IMR-90 (cell line): Measurements from ENCODE around the gene MAVS. TPM values are rescaled to one million over a fixed set of nuclear protein-coding genes. Genes with fewer than 3 reads are reported as not detected.

Experiments
- ATAC-seq: fragments of 200-7000 bp; cut with Tn5 transposase; 2 replicates; pipeline ENCODE4 v1.9.1; 2020; ENCODE audit warnings: low read depth, mild to moderate bottlenecking, moderate library complexity
- BruUV-seq: library from RNA; stranded (reverse); fragments of 400-500 nt; replicated peaks from 2 replicates; lab custom pipeline; 2021; lab: Mats Ljungman, UMichigan
- CTCF ChIA-PET: fragments of 300-600 bp; formaldehyde crosslinking; extraction: SDS; loops from one replicate; lab custom pipeline; 2021; ENCODE audit warnings: antibody characterized with exemption; lab: Yijun Ruan, JAX
- POLR2A ChIA-PET: fragments of 300-600 bp; sonication (Branson Sonifier 250); formaldehyde crosslinking; loops from one replicate; lab custom pipeline; 2022; ENCODE audit warnings: antibody characterized with exemption; ENCODE audit not compliant: unreplicated experiment; lab: Charles Lee
- DNase-seq: peaks from one replicate; pipeline ENCODE4 v3.0.0; 2013
- H2AFZ ChIP-seq: replicated peaks from 2 replicates; pipeline ENCODE3; 2013; ENCODE audit warnings: low read length, mild to moderate bottlenecking; ENCODE audit not compliant: poor library complexity
- H2AK5ac ChIP-seq: 2 replicates; pipeline ENCODE4 v1.6.1; 2013; ENCODE audit warnings: low read depth, low read length, inconsistent platforms
- H2AK9ac ChIP-seq: replicated peaks from 2 replicates; pipeline ENCODE3; 2013; ENCODE audit warnings: mild to moderate bottlenecking, low read depth, low read length, moderate library complexity; ENCODE audit not compliant: poor library complexity
- H2BK120ac ChIP-seq: 2 replicates; pipeline ENCODE4 v1.6.1; 2013; ENCODE audit warnings: low read depth, low read length, inconsistent platforms
- H2BK15ac ChIP-seq: 3 replicates; pipeline ENCODE4 v1.6.1; 2013; ENCODE audit warnings: low read depth, low read length, inconsistent platforms
- H2BK20ac ChIP-seq: 2 replicates; pipeline ENCODE4 v1.6.1; 2013; ENCODE audit warnings: low read depth, mild to moderate bottlenecking, inconsistent platforms, low read length, moderate library complexity
- H2BK5ac ChIP-seq: 2 replicates; pipeline ENCODE4 v1.6.1; 2013; ENCODE audit warnings: mild to moderate bottlenecking, low read depth, low read length, inconsistent platforms; ENCODE audit not compliant: poor library complexity, severe bottlenecking
- H3K14ac ChIP-seq: replicated peaks from 2 replicates; pipeline ENCODE4 v1.6.1; 2013; ENCODE audit warnings: low read depth, low read length, inconsistent platforms
- H3K18ac ChIP-seq: 2 replicates; pipeline ENCODE4 v1.6.1; 2013; ENCODE audit warnings: low read depth, low read length, control low read depth
- H3K23ac ChIP-seq: 2 replicates; pipeline ENCODE4 v1.6.1; 2013; ENCODE audit warnings: low read depth, low read length, inconsistent platforms
- H3K27ac ChIP-seq: 2 replicates; pipeline ENCODE4 v1.5.1; 2013; ENCODE audit warnings: mild to moderate bottlenecking, control low read depth, low read length; ENCODE audit not compliant: insufficient read depth
- H3K27me3 ChIP-seq: 2 replicates; pipeline ENCODE4 v1.6.1; 2013; ENCODE audit warnings: low read length; ENCODE audit not compliant: control insufficient read depth, insufficient read depth
- H3K36me3 ChIP-seq: 2 replicates; pipeline ENCODE4 v1.6.1; 2013; ENCODE audit warnings: low read length, mixed read lengths; ENCODE audit not compliant: control insufficient read depth, insufficient read depth
- H3K4ac ChIP-seq: 2 replicates; pipeline ENCODE4 v1.6.1; 2013; ENCODE audit warnings: low read depth, low read length, inconsistent platforms
- H3K4me1 ChIP-seq: 2 replicates; pipeline ENCODE4 v1.6.1; 2013; ENCODE audit warnings: low read length, mixed read lengths; ENCODE audit not compliant: control insufficient read depth, insufficient read depth
- H3K4me2 ChIP-seq: 2 replicates; pipeline ENCODE4 v1.6.1; 2013; ENCODE audit warnings: low read depth, mild to moderate bottlenecking, control low read depth, low read length, moderate library complexity
- H3K4me3 ChIP-seq: 2 replicates; pipeline ENCODE4 v1.5.1; 2013; ENCODE audit warnings: low read depth, mild to moderate bottlenecking, control low read depth, low read length, moderate library complexity; ENCODE audit not compliant: insufficient read depth
- H3K56ac ChIP-seq: 2 replicates; pipeline ENCODE4 v1.6.1; 2013; ENCODE audit warnings: low read length, inconsistent platforms; ENCODE audit not compliant: insufficient read depth; ENCODE audit errors: extremely low read depth
- H3K79me1 ChIP-seq, 2 experiments: 2 replicates each; pipeline ENCODE4 v1.6.1; 2013; ENCODE audit warnings: low read length in 2 of 2, inconsistent platforms in 1 of 2, low read depth in 1 of 2
- H3K9ac ChIP-seq: 2 replicates; pipeline ENCODE4 v1.6.1; 2013; ENCODE audit warnings: low read depth, low read length, control low read depth
- H3K9me1 ChIP-seq: 2 replicates; pipeline ENCODE4 v1.6.1; 2013; ENCODE audit warnings: low read length, inconsistent platforms; ENCODE audit not compliant: insufficient read depth
- H3K9me3 ChIP-seq: 2 replicates; pipeline ENCODE4 v1.6.1; 2013; ENCODE audit warnings: low read length; ENCODE audit not compliant: control insufficient read depth, insufficient read depth
- H4K20me1 ChIP-seq: 2 replicates; pipeline ENCODE4 v1.6.1; 2013; ENCODE audit warnings: low read length, inconsistent platforms; ENCODE audit not compliant: insufficient read depth
- H4K5ac ChIP-seq: 2 replicates; pipeline ENCODE4 v1.6.1; 2013; ENCODE audit warnings: mild to moderate bottlenecking, low read depth, low read length, control low read depth
- H4K8ac ChIP-seq, 2 experiments: 2 replicates each; pipeline ENCODE4 v1.6.1; 2013; ENCODE audit warnings: low read depth in 2 of 2, low read length in 2 of 2, control low read depth in 1 of 2, inconsistent platforms in 1 of 2
- H4K91ac ChIP-seq: 2 replicates; pipeline ENCODE4 v1.6.1; 2013; ENCODE audit warnings: low read depth, low read length, inconsistent platforms; ENCODE audit not compliant: insufficient read depth
- BHLHE40 ChIP-seq: fragments of 150-350 bp; IDR thresholded peaks from 2 replicates; pipeline ENCODE4 v1.6.1; 2016; ENCODE audit warnings: mild to moderate bottlenecking, low read depth, low read length
- FOS ChIP-seq: fragments of 150-350 bp; IDR thresholded peaks from 2 replicates; pipeline ENCODE4 v1.6.1; 2016; ENCODE audit warnings: low read depth, low read length
- MAZ ChIP-seq: IDR thresholded peaks from 2 replicates; pipeline ENCODE4 v1.6.1; 2012; ENCODE audit warnings: low read depth, mild to moderate bottlenecking, low read length, improper control_type of control experiment, moderate library complexity, borderline replicate concordance
- MXI1 ChIP-seq: IDR thresholded peaks from 2 replicates; pipeline ENCODE4 v1.6.1; 2012; ENCODE audit warnings: low read depth, mild to moderate bottlenecking, low read length, moderate library complexity, borderline replicate concordance
- NFE2L2 ChIP-seq: fragments of 150-350 bp; IDR thresholded peaks from 2 replicates; pipeline ENCODE4 v1.6.1; 2016; ENCODE audit warnings: low read depth, mild to moderate bottlenecking, low read length
- POLR2A ChIP-seq: IDR thresholded peaks from 2 replicates; pipeline ENCODE4 v1.6.1; 2012; ENCODE audit warnings: mild to moderate bottlenecking, low read depth, low read length
- RAD21 ChIP-seq: IDR thresholded peaks from 2 replicates; pipeline ENCODE4 v1.6.1; 2012; ENCODE audit warnings: low read length, improper control_type of control experiment
- RCOR1 ChIP-seq: IDR thresholded peaks from 2 replicates; pipeline ENCODE4 v1.6.1; 2012; ENCODE audit warnings: mild to moderate bottlenecking, low read length, improper control_type of control experiment; ENCODE audit not compliant: insufficient replicate concordance
- USF2 ChIP-seq: fragments of 150-350 bp; IDR thresholded peaks from 2 replicates; pipeline ENCODE4 v1.6.1; 2017; ENCODE audit warnings: mild to moderate bottlenecking, antibody characterized with exemption, low read length, low read depth
- WGBS, 2 experiments: methylation state at CpG; one replicate each; pipeline versions ENCODE4 v1.1.5 to v1.1.7; 2013; ENCODE audit warnings: missing lambda C conversion rate in 2 of 2; ENCODE audit not compliant: insufficient read length in 1 of 2; ENCODE audit errors: extremely low coverage in 2 of 2; 5-methylcytosine and 5-hydroxymethylcytosine counted together
- dilution Hi-C: fragments of 300-500 bp; cut with HindIII; formaldehyde crosslinking; loops from one replicate; pipeline ENCODE4 v1.14.3; 2018; ENCODE audit warnings: low sequenced_read_pairs; ENCODE audit not compliant: unreplicated experiment
- in situ Hi-C: fragments of 300-500 bp; cut with MboI; formaldehyde crosslinking; loops from 3 replicates; pipeline ENCODE4 v1.14.3; 2019; ENCODE audit warnings: low sequenced_read_pairs, inconsistent platforms, mixed read lengths
- intact Hi-C: fragments of 100-400 bp; cut with micrococcal nuclease; formaldehyde crosslinking; loops from 2 replicates; pipeline ENCODE4 v1.10.0; 2022
- polyA plus RNA-seq, 3 experiments: library from polyadenylated mRNA; depleted of rRNA; stranded (reverse); fragments of >200 nt; gene quantifications; 2 replicates each; pipeline ENCODE4 v1.2.3, GENCODE V29; 2012; ENCODE audit warnings: low replicate concordance in 1 of 3
- total RNA-seq: library from RNA; depleted of rRNA; stranded (reverse); fragments of >200 nt; gene quantifications from 2 replicates; pipeline ENCODE4 v1.2.3, GENCODE V29; 2012

Gene MAVS
- total and polyA plus RNA-seq, 2 of the 4 experiments (the other 2 are of a cell fraction): 10.4 to 15.6 TPM

GRCh38 chr20:3848565-3848964 lies 1.9 kb downstream of the MAVS start:
- ChIA-PET CTCF (interaction anchor here (0.6 kb wide), 1 partner anchor 32 kb away, joined by 5 read pairs; no protein-coding TSS in a partner anchor), POLR2A (interaction anchor here (0.6 kb wide), 1 partner anchor 451 kb away, joined by 4 read pairs; no protein-coding TSS in a partner anchor)
- Histone ChIP-seq H3K4me1 (peaks cover 6% of the 10 kb centered on the region), H3K23ac (peak overlapping the region; percentile 61), H4K5ac (no peak overlapping the region; the same call in 1 of the 2 replicates), H2AK9ac (peak overlapping the region; percentile 58), H4K8ac (no peak overlapping the region), H2AFZ (no peak overlapping the region), H3K4ac (no peak overlapping the region), H3K56ac (no peak overlapping the region), H3K9ac (no peak overlapping the region), H4K20me1 (peaks cover 13% of the 10 kb centered on the region), H2BK20ac (no peak overlapping the region), H3K79me1 (peaks cover 34 to 52% of the 10 kb centered on the region in 2 experiments), H3K9me3 (no peaks in the 10 kb centered on the region), H2BK5ac (no peak overlapping the region), H3K36me3 (peaks cover 6% of the 10 kb centered on the region), H2AK5ac (no peak overlapping the region), H3K18ac (no peak overlapping the region), H3K9me1 (peaks cover 18% of the 10 kb centered on the region), H2BK120ac (no peak overlapping the region), H2BK15ac (no peak overlapping the region), H4K91ac (no peak overlapping the region), H3K14ac (no peak overlapping the region), H3K4me2 (no peak overlapping the region), H3K27me3 (no peaks in the 10 kb centered on the region), H3K4me3 (no peak overlapping the region), H3K27ac (no peak overlapping the region)
- in situ Hi-C loops: no loop called here
- dilution Hi-C loops: no loop called here
- no TSS peak for BruUV-seq
- ATAC-seq (no peak), DNase-seq (no peak)
- intact Hi-C loops: no loop called here
- TF ChIP-seq NFE2L2 (no peak), MAZ (no peak), MXI1 (no peak), POLR2A (no peak), USF2 (no peak), BHLHE40 (no peak), RCOR1 (no peak), FOS (no peak), RAD21 (no peak)
- no CpG with 5 or more reads among the region's 1 CpG for WGBS, 2 experiments
